ENCODE measurements around the gene ZNF212. TPM values are rescaled to one million over a fixed set of nuclear protein-coding genes. Genes with fewer than 3 reads are reported as not detected.
A peak's percentile ranks its signal among the peaks of the same experiment; 100 is the strongest.
"Not testable (repeated sequence)": the region's sequence is repeated elsewhere in the genome, so short reads cannot be mapped to it uniquely, and the experiment has no call there.

The ZNF212 gene
- total RNA-seq, 6 experiments from 2014 or later = 2.6 to 5.9 (median 4.7) TPM

DNA sequence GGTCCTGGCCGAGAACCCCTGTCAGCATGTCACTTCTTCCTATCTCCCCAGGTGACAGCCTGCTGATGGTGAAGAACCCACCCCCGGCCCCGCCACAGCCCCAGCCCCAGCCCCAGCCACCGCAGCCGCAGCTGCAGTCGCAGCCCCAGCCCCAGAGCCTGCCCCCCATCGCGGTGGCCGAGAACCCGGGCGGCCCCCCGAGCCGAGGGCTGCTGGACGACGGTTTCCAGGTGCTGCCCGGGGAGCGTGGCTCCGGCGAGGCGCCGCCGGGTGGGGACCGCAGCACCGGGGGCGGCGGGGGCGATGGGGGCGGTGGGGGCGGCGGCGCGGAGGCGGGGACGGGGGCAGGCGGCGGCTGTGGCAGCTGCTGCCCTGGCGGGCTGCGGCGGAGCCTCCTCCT is 15.7 kb upstream of the ZNF212 start:
- 96% methylated on average over 23 of the region's 39 CpGs for WGBS (ENCODE audit: insufficient coverage, low coverage, low lambda C conversion rate, missing lambda C conversion rate)
- no peak for DNase-seq
- peaks cover 0 to 38% (median 5%) of the 10 kb centered on the region in 4 donors for H3K36me3 ChIP-seq
- no peak for ATAC-seq
- no peaks in the 10 kb centered on the region for H3K27me3 ChIP-seq
- intact Hi-C loops (cut with DNase I) = no loop called here
- H3K4me1 ChIP-seq = no peaks in the 10 kb centered on the region
- TF ChIP-seq, protein P1, sequence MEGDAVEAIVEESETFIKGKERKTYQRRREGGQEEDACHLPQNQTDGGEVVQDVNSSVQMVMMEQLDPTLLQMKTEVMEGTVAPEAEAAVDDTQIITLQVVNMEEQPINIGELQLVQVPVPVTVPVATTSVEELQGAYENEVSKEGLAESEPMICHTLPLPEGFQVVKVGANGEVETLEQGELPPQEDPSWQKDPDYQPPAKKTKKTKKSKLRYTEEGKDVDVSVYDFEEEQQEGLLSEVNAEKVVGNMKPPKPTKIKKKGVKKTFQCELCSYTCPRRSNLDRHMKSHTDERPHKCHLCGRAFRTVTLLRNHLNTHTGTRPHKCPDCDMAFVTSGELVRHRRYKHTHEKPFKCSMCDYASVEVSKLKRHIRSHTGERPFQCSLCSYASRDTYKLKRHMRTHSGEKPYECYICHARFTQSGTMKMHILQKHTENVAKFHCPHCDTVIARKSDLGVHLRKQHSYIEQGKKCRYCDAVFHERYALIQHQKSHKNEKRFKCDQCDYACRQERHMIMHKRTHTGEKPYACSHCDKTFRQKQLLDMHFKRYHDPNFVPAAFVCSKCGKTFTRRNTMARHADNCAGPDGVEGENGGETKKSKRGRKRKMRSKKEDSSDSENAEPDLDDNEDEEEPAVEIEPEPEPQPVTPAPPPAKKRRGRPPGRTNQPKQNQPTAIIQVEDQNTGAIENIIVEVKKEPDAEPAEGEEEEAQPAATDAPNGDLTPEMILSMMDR (IDR thresholded peaks at IDR 0.05) = no peak
- no peak for TF ChIP-seq POLR2A (IDR thresholded peaks at IDR 0.05)
- no peak overlapping the region for H3K27ac ChIP-seq
- H3K4me3 ChIP-seq = no peak overlapping the region
- H3K9me3 ChIP-seq = no peaks in the 10 kb centered on the region

DNA sequence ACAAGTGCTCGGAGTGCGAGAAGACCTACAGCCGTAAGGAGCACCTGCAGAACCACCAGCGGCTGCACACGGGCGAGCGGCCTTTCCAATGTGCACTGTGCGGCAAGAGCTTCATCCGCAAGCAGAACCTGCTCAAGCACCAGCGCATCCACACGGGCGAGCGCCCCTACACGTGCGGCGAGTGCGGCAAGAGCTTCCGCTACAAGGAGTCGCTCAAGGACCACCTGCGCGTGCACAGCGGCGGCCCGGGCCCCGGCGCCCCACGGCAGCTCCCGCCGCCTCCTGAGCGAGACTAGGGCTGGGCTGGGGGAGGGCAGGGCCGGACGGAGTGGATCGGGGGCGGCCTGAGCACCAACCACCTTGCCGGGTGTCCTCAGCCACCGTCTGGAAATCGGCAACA is 15.1 kb upstream of the ZNF212 start:
- no peaks in the 10 kb centered on the region for H3K9me3 ChIP-seq
- no peak for TF ChIP-seq POLR2A (IDR thresholded peaks at IDR 0.05)
- TF ChIP-seq, protein P1 (IDR thresholded peaks at IDR 0.05) = no peak
- H3K27me3 ChIP-seq = no peaks in the 10 kb centered on the region
- DNase-seq (no peak), ATAC-seq (peak in 1 of 4 donors; percentile 17)
- intact Hi-C loops (cut with DNase I) = no loop called here
- no peak overlapping the region for H3K27ac ChIP-seq
- H3K4me1 ChIP-seq = no peaks in the 10 kb centered on the region
- WGBS (ENCODE audit: insufficient coverage, low coverage, low lambda C conversion rate, missing lambda C conversion rate) = 100% methylated on average over 6 of the region's 37 CpGs
- H3K4me3 ChIP-seq = no peak overlapping the region
- peaks cover 0 to 38% (median 5%) of the 10 kb centered on the region in 4 donors for H3K36me3 ChIP-seq

DNA sequence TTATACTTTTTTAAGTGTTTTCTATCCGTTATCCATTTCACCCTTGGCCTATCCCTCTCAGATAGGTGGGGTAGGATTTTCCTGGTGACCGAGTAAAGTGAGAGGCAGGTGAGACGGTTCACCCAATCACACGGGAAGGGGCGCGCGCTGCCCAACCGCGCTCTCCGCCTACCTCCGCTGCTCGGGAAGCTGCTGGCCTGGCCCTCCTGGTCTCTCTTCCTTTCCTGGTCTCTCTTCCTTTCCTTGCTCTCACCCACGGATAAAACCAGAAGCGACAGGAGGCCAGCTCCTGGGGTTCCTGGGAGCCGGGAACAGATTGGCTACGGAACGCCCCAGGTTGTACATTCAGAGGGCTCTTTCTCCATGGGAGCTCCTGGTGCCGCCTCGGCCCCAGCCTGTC is 14.3 kb upstream of the ZNF212 start:
- no peak for DNase-seq
- Histone ChIP-seq H3K27ac (no peak overlapping the region), H3K4me3 (no peak overlapping the region), H3K36me3 (peaks cover 0 to 33% (median 5%) of the 10 kb centered on the region in 4 donors), H3K4me1 (no peaks in the 10 kb centered on the region), H3K27me3 (no peaks in the 10 kb centered on the region), H3K9me3 (no peaks in the 10 kb centered on the region)
- intact Hi-C loops (cut with DNase I) = no loop called here
- ATAC-seq = no peak
- WGBS (ENCODE audit: insufficient coverage, low coverage, low lambda C conversion rate, missing lambda C conversion rate) = 94% methylated on average over 8 of the region's 19 CpGs
- TF ChIP-seq POLR2A (IDR thresholded peaks at IDR 0.05) = no peak
- TF ChIP-seq, protein P1 (IDR thresholded peaks at IDR 0.05) = no peak

DNA sequence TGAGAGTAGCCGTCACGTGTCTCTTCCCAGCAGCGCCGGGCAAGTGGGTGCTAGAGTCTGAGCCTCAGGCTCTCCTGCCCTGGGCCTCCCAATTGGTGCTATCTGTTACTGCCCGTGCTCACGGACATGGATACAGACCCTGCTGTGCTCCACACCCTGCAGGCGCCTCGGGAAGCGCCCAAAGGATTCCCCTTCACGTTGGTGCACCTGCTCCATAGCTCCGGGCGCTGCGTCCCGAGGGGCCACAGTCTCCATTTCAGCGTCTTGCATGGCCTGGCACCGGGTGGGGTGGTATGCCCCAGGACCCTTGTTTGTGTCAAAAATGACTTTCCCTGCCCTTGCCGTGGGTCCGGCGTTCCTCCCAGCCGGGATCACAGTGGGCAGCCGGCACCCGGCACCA is 13.8 kb upstream of the ZNF212 start:
- no peak for DNase-seq
- no peaks in the 10 kb centered on the region for H3K4me1 ChIP-seq
- peaks cover 0 to 28% (median 5%) of the 10 kb centered on the region in 4 donors for H3K36me3 ChIP-seq

DNA sequence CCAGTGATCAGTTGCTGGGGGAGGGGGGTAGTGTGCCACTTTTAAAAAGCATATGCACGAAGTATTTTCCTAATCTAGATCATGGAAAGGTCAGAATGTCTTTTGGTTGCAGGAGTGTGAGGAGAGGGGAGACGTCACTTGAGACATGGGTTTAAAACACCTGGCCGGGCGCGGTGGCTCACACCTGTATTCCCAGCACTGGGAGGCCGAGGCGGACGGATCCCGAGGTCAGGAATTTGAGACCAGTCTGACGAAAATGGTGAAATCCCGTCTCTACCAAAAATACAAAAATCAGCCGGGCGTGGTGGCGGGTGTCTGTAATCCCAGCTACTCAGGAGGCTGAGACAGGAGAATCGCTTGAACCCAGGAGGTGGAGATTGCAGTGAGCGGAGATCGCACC is 13.1 kb upstream of the ZNF212 start:
- ATAC-seq; H3K9me3 ChIP-seq; H3K27me3 ChIP-seq; H3K4me3 ChIP-seq; DNase-seq; H3K4me1 ChIP-seq; intact Hi-C loops (cut with DNase I); H3K27ac ChIP-seq: not testable (repeated sequence)
- WGBS (ENCODE audit: insufficient coverage, low coverage, low lambda C conversion rate, missing lambda C conversion rate) = 97% methylated on average over 17 of the region's 17 CpGs
- peaks cover 0 to 23% (median 5%) of the 10 kb centered on the region in 4 donors for H3K36me3 ChIP-seq

More for the DNA sequence above, 13.8 kb upstream of the ZNF212 start:
- TF ChIP-seq POLR2A (IDR thresholded peaks at IDR 0.05) = no peak
- 98% methylated on average over 8 of the region's 22 CpGs for WGBS (ENCODE audit: insufficient coverage, low coverage, low lambda C conversion rate, missing lambda C conversion rate)
- Histone ChIP-seq H3K27me3 (no peaks in the 10 kb centered on the region), H3K27ac (no peak overlapping the region), H3K9me3 (no peaks in the 10 kb centered on the region), H3K4me3 (no peak overlapping the region)
- ATAC-seq = peak in 2 of 4 donors; percentile 11 to 13
- intact Hi-C loops (cut with DNase I) = no loop called here

Data from right lobe of liver (tissue), 6 donors.